Measurements from ENCODE around the gene EGR1. TPM values are rescaled to one million over a fixed set of nuclear protein-coding genes. Genes with fewer than 3 reads are reported as not detected.

The EGR1 gene
- total RNA-seq, result 54.5 and 62.2 TPM in 2 replicates

GRCh38 chr5:138465261-138466124 lies at the start of gene EGR1:
EGR1 (plus strand) TSS chr5:138465479; CDS start chr5:138465762, 283 bp downstream.

GRCh38 chr5:138438724-138439476 lies 26.4 kb upstream of the EGR1 start, which contains the start of gene REEP2:
REEP2 (plus strand) TSS chr5:138439057; CDS start chr5:138439209, 152 bp downstream.

Other genes starting within 250 kb of the EGR1 start
- gene GFRA3, start 190.9 kb upstream of the EGR1 start, total RNA-seq, result not detected in 2 replicates
- gene CDC25C, start 133.7 kb upstream of the EGR1 start, total RNA-seq, result 0.12 TPM in 1 of 2 replicates, not detected in the other
- gene FAM53C, start 127.2 kb upstream of the EGR1 start, total RNA-seq, result 23.8 and 24.7 TPM in 2 replicates
- 19.0 and 27.5 TPM in 2 replicates for gene KDM3B, start 112.8 kb upstream of the EGR1 start, total RNA-seq
- 4.8 and 5.4 TPM in 2 replicates for gene REEP2, start 26.4 kb upstream of the EGR1 start, total RNA-seq
- 59.1 and 68.1 TPM in 2 replicates for gene ETF1, start 77.8 kb downstream of the EGR1 start, total RNA-seq
- 201 and 290 TPM in 2 replicates for gene HSPA9, start 109.9 kb downstream of the EGR1 start, total RNA-seq

All from pericardium fibroblast (primary cell).